K562 (cell line): Measurements from ENCODE around the gene THOP1. TPM values are rescaled to one million over a fixed set of nuclear protein-coding genes. Genes with fewer than 3 reads are reported as not detected.

ENCODE experiments used
- CREB3 ChIP-seq: fragments of 450-650 bp; conservative IDR thresholded peaks from 2 replicates; pipeline ENCODE4 v1.6.1; 2016; ENCODE audit warnings: missing genetic modification characterization, low read depth, mild to moderate bottlenecking, missing compliant biosample characterization, moderate library complexity
- CREB3L1 ChIP-seq: fragments of 450-650 bp; IDR thresholded peaks from 2 replicates; pipeline ENCODE4 v1.6.1; 2014; ENCODE audit warnings: low read depth, mild to moderate bottlenecking, moderate library complexity, borderline replicate concordance
- CXXC5 ChIP-seq: fragments of 250-450 bp; sonication (Bioruptor Pico); IDR thresholded peaks from 2 replicates; pipeline ENCODE4 v1.8.0; 2022; ENCODE audit warnings: inconsistent platforms, mild to moderate bottlenecking, moderate library complexity
- DPF2 ChIP-seq: fragments of 450-650 bp; IDR thresholded peaks from 2 replicates; pipeline ENCODE4 v1.6.1; 2016
- EP300 ChIP-seq: IDR thresholded peaks from 2 replicates; pipeline ENCODE4 v1.6.1; 2012; ENCODE audit warnings: low read length, improper control_type of control experiment
- FIP1L1 ChIP-seq: fragments of 200-400 bp; formaldehyde crosslinking; IDR thresholded peaks from 2 replicates; pipeline ENCODE4 v1.6.1; 2018; ENCODE audit warnings: mild to moderate bottlenecking, low read depth, low read length; ENCODE audit not compliant: poor library complexity, severe bottlenecking
- HDAC3 ChIP-seq: fragments of 450-650 bp; IDR thresholded peaks from 2 replicates; pipeline ENCODE4 v1.6.1; 2018; ENCODE audit warnings: borderline replicate concordance, mild to moderate bottlenecking, moderate library complexity; ENCODE audit not compliant: partially characterized antibody
- HDAC6 ChIP-seq: IDR thresholded peaks from 2 replicates; pipeline ENCODE4 v1.6.1; 2012; ENCODE audit warnings: low read depth, mild to moderate bottlenecking, control low read depth, inconsistent platforms, low read length, moderate library complexity
- HNRNPH1 ChIP-seq: fragments of 200-400 bp; formaldehyde crosslinking; optimal IDR thresholded peaks from 2 replicates; pipeline ENCODE3; 2017; ENCODE audit warnings: low read depth, mild to moderate bottlenecking, low read length, moderate library complexity
- KDM2B ChIP-seq: fragments of 250-450 bp; sonication (Bioruptor Pico); IDR thresholded peaks from 2 replicates; pipeline ENCODE4 v1.8.0; 2021; ENCODE audit warnings: mild to moderate bottlenecking, moderate library complexity
- PBX2 ChIP-seq, 2 experiments: IDR thresholded peaks in 1 of 2; conservative IDR thresholded peaks in 1 of 2; 2 replicates each; pipeline ENCODE4 v1.6.1; 2016; ENCODE audit warnings: low read depth in 2 of 2, mild to moderate bottlenecking in 1 of 2, missing compliant biosample characterization in 1 of 2, missing genetic modification characterization in 1 of 2, moderate library complexity in 1 of 2
- PHB2 ChIP-seq: fragments of 450-650 bp; IDR thresholded peaks from 2 replicates; pipeline ENCODE4 v1.6.1; 2017; ENCODE audit warnings: low read depth
- POLR2G ChIP-seq: fragments of 200-400 bp; formaldehyde crosslinking; IDR thresholded peaks from 2 replicates; pipeline ENCODE4 v1.6.1; 2017; ENCODE audit warnings: low read depth, mild to moderate bottlenecking, antibody characterized with exemption, low read length, moderate library complexity
- RBM15 ChIP-seq: fragments of 200-400 bp; formaldehyde crosslinking; IDR thresholded peaks from 2 replicates; pipeline ENCODE4 v1.6.1; 2018; ENCODE audit warnings: mild to moderate bottlenecking, low read length, moderate library complexity; ENCODE audit not compliant: insufficient read depth
- RBM25 ChIP-seq: fragments of 200-400 bp; formaldehyde crosslinking; IDR thresholded peaks from 2 replicates; pipeline ENCODE4 v1.6.1; 2018; ENCODE audit warnings: low read length, low read depth, moderate library complexity; ENCODE audit not compliant: severe bottlenecking
- SIN3B ChIP-seq: fragments of 450-650 bp; IDR thresholded peaks from 2 replicates; pipeline ENCODE4 v1.6.1; 2017; ENCODE audit warnings: low read depth, mild to moderate bottlenecking, moderate library complexity
- SRSF7 ChIP-seq: fragments of 200-400 bp; formaldehyde crosslinking; optimal IDR thresholded peaks from 2 replicates; pipeline ENCODE3; 2017; ENCODE audit warnings: mild to moderate bottlenecking, low read depth, low read length
- SRSF9 ChIP-seq: fragments of 200-400 bp; formaldehyde crosslinking; IDR thresholded peaks from 2 replicates; pipeline ENCODE4 v1.6.1; 2017; ENCODE audit warnings: low read depth, low read length, borderline replicate concordance
- TAL1 ChIP-seq: fragments of 450-650 bp; IDR thresholded peaks from 2 replicates; pipeline ENCODE4 v1.6.1; 2016; ENCODE audit warnings: mild to moderate bottlenecking
- TCF15 ChIP-seq: fragments of 250-450 bp; sonication (Bioruptor Pico); IDR thresholded peaks from 2 replicates; pipeline ENCODE4 v1.8.0; 2022; ENCODE audit warnings: moderate library complexity, mild to moderate bottlenecking, inconsistent platforms
- ZNF174 ChIP-seq: fragments of 250-450 bp; sonication (Bioruptor Pico); IDR thresholded peaks from 2 replicates; pipeline ENCODE4 v1.4.0; 2020; ENCODE audit warnings: mild to moderate bottlenecking
- ZNF263 ChIP-seq: sonication (generic); formaldehyde crosslinking; IDR thresholded peaks from 2 replicates; pipeline ENCODE4 v1.8.0; 2022; ENCODE audit warnings: mild to moderate bottlenecking, missing genetic modification reagents, borderline replicate concordance
- ZNF436 ChIP-seq: fragments of 250-450, 450-650 bp; sonication (Bioruptor Pico); formaldehyde crosslinking; IDR thresholded peaks from 2 replicates; pipeline ENCODE4 v1.7.0; 2020; ENCODE audit warnings: mild to moderate bottlenecking
- ZSCAN29 ChIP-seq: fragments of 450-650 bp; IDR thresholded peaks from 2 replicates; pipeline ENCODE4 v1.6.1; 2017
- polyA plus RNA-seq, 8 experiments: library from polyadenylated mRNA; depleted of rRNA in 4 of 8; stranded (reverse) in 5 of 8; unstranded in 3 of 8; fragments of >200 nt; fragmentation: Nextera tagmentation in 2 of 8; fragmentation: Illumina TruSeq in 1 of 8; extraction: Ambion mirVana in 2 of 8; extraction: Trizol in 1 of 8; gene quantifications; 2 replicates each; pipeline versions ENCODE4 v1.2.1 to v1.2.3, GENCODE V29; 2011 to 2014; ENCODE audit warnings: inconsistent platforms in 1 of 8, missing spikeins in 1 of 8
- total RNA-seq, 7 experiments: library from RNA; depleted of rRNA in 6 of 7; stranded (reverse); fragments of >200 nt in 6 of 7; fragmentation: Illumina TruSeq in 2 of 7; extraction: Trizol in 2 of 7; gene quantifications; 2 replicates each; pipeline versions ENCODE4 v1.2.1 to v1.2.3, GENCODE V29; 2011 to 2021; ENCODE audit warnings: low replicate concordance in 1 of 7

Gene THOP1
- total and polyA plus RNA-seq, 9 of the 15 experiments (the other 6 are each of a cell fraction or from before 2014, with no cell fraction given) = 1.3 to 255 (median 96.1) TPM

- TF ChIP-seq PBX2 (CRISPR knock-in tag; IDR thresholded peaks at IDR 0.05; ENCODE audit: low read depth) (no peak), PBX2 (tag; conservative IDR thresholded peaks at IDR 0.05; ENCODE audit: low read depth) (no peak), SRSF9 (no peak), ZNF436 (no peak), ZSCAN29 (no peak), DPF2 (no peak), RBM25 (no peak), POLR2G (peak; percentile 96), FIP1L1 (peak; percentile 90), TCF15 (no peak), HDAC3 (no peak), HDAC6 (no peak), SRSF7 (no peak), EP300 (no peak), SIN3B (peak; percentile 66; the same call in 1 of the 2 replicates), KDM2B (CRISPR knock-in tag) (no peak), ZNF263 (CRISPR knock-in tag) (no peak), CREB3L1 (peak; percentile 46; the same call in 1 of the 2 replicates), HNRNPH1 (no peak), PHB2 (no peak), RBM15 (no peak), CREB3 (no peak), ZNF174 (CRISPR knock-in tag) (no peak), CXXC5 (peak; percentile 80), TAL1 (no peak)
These were observed at the start of gene THOP1 (continued) for GRCh38 chr19:2785244-2785997.
